NB4 (cell line): ENCODE results near the gene TMOD1.

Source experiments
- CTCF ChIP-seq: IDR thresholded peaks from one replicate; pipeline ENCODE4 v1.5.1; 2012; ENCODE audit warnings: low read depth, low read length
- MAX ChIP-seq: IDR thresholded peaks from 2 replicates; pipeline ENCODE4 v1.6.1; 2011; ENCODE audit warnings: low read depth, low read length

DNA sequence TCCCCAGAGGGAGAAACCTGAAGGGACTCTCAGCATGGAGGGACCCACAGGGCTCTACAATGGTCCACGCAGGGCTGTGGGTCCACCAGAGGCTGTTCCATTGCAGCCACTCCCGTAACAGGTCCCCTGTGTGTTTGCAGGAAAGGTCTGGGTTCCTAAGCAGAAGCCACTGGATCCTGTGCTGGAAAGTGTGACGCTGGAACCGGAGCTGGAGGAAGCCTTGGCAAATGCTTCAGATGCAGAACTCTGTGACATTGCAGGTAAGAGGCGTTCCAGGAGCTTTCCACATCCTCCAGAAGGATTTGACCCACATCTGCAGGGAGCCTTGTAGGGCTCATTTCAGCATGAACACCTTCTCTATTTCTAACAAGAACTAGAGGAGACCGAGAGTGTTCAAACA lies 51.7 kb downstream of the TMOD1 start:
- TF ChIP-seq CTCF (no peak), MAX (no peak)
